ENCODE measurements around the gene CYLC2.

DNA sequence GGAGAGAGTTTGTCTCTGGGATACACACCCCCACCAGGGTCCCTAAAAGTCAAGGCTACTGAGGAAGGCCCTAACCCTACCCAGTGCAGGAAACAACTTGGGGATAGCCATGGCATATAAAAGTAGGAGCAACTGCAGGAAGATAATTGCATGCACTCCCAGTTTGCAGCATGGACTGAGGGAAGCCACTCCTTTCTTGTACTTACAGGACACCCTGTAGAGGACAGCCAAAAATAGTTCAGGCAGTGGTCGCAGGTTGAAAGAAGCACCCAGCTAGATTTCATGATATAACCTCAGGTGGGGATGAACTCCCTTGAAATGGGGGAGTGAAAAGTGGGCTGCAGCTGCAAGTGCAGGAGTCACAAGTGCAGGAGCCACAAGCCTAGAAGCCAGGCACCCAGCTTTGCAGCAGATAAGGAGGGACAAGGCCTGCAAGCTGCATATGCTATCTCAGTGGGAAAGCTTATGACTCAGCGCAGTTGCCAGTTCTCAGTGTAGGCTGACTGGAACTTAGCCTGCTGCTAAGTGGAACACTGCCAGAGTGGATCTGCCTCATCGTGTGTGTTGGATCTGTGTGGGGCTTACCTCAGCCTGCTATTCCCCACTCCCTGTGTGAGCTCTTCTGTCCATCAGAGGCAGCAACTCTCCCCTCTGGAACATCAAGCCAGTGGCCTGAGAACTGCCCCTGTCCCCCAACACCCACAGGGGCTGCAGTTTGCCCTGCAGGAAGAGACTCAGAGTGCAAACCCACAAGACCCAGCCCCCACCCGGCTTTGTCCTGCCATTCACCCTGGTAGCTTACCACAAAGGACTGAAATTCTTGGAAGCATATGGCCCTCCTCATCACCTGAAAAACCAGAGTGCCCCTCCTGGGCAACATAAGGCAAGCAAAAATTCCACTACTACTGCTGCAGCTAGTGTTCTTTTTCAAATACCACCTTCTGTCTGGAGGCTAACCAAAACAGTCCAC, 42.7 kb downstream of the CYLC2 start:
- no peak for TF ChIP-seq EZH2 (IDR thresholded peaks at IDR 0.05; ENCODE audit: borderline replicate concordance, insufficient read depth, low read depth, low read length, poor library complexity, severe bottlenecking)
- TF ChIP-seq, protein P1, sequence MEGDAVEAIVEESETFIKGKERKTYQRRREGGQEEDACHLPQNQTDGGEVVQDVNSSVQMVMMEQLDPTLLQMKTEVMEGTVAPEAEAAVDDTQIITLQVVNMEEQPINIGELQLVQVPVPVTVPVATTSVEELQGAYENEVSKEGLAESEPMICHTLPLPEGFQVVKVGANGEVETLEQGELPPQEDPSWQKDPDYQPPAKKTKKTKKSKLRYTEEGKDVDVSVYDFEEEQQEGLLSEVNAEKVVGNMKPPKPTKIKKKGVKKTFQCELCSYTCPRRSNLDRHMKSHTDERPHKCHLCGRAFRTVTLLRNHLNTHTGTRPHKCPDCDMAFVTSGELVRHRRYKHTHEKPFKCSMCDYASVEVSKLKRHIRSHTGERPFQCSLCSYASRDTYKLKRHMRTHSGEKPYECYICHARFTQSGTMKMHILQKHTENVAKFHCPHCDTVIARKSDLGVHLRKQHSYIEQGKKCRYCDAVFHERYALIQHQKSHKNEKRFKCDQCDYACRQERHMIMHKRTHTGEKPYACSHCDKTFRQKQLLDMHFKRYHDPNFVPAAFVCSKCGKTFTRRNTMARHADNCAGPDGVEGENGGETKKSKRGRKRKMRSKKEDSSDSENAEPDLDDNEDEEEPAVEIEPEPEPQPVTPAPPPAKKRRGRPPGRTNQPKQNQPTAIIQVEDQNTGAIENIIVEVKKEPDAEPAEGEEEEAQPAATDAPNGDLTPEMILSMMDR (IDR thresholded peaks at IDR 0.05), result no peak

All from B cell (primary cell).